ENCODE results near the gene EDA.
"Not testable (repeated sequence)": the region's sequence is repeated elsewhere in the genome, so short reads cannot be mapped to it uniquely, and the experiment has no call there.

The EDA gene

GRCh38 chrX:69844636-69845035 is 228.7 kb downstream of the EDA start:
- no peak overlapping the region for H3K9ac ChIP-seq (ENCODE audit: low read length)
- H3K9me3 ChIP-seq (ENCODE audit: control insufficient read depth, low read depth, low read length) = peaks cover 27% of the 10 kb centered on the region
- H3K4me3 ChIP-seq (ENCODE audit: low read length) = no peak overlapping the region
- H3K27me3 ChIP-seq (ENCODE audit: control insufficient read depth, insufficient read depth, low read length) = no peaks in the 10 kb centered on the region
- H3K27ac ChIP-seq (ENCODE audit: low read length) = no peak overlapping the region
- H3K36me3 ChIP-seq (ENCODE audit: control insufficient read depth, low read depth, low read length) = no peaks in the 10 kb centered on the region
- H3K4me1 ChIP-seq (ENCODE audit: control insufficient read depth, low read depth, low read length) = no peaks in the 10 kb centered on the region

- not testable (repeated sequence) for H3K27ac ChIP-seq (ENCODE audit: low read length)
Observed at GRCh38 chrX:69859999-69860398, 244.1 kb downstream of the EDA start.

GRCh38 chrX:69876221-69876620 is 260.3 kb downstream of the EDA start:
- H3K27ac ChIP-seq (ENCODE audit: low read length) = no peak overlapping the region
- no peak overlapping the region for H3K9ac ChIP-seq (ENCODE audit: low read length)
- H3K27me3 ChIP-seq (ENCODE audit: control insufficient read depth, insufficient read depth, low read length) = no peaks in the 10 kb centered on the region
- peaks cover 28% of the 10 kb centered on the region for H3K9me3 ChIP-seq (ENCODE audit: control insufficient read depth, low read depth, low read length)
- H3K36me3 ChIP-seq (ENCODE audit: control insufficient read depth, low read depth, low read length) = no peaks in the 10 kb centered on the region
- H3K4me3 ChIP-seq (ENCODE audit: low read length) = no peak overlapping the region
- no peaks in the 10 kb centered on the region for H3K4me1 ChIP-seq (ENCODE audit: control insufficient read depth, low read depth, low read length)

More at GRCh38 chrX:69859999-69860398, 244.1 kb downstream of the EDA start:
- not testable (repeated sequence) for H3K36me3 ChIP-seq (ENCODE audit: control insufficient read depth, low read depth, low read length); H3K4me3 ChIP-seq (ENCODE audit: low read length); H3K4me1 ChIP-seq (ENCODE audit: control insufficient read depth, low read depth, low read length); H3K9ac ChIP-seq (ENCODE audit: low read length); H3K27me3 ChIP-seq (ENCODE audit: control insufficient read depth, insufficient read depth, low read length)
- H3K9me3 ChIP-seq (ENCODE audit: control insufficient read depth, low read depth, low read length) = peaks cover 24% of the 10 kb centered on the region

DNA sequence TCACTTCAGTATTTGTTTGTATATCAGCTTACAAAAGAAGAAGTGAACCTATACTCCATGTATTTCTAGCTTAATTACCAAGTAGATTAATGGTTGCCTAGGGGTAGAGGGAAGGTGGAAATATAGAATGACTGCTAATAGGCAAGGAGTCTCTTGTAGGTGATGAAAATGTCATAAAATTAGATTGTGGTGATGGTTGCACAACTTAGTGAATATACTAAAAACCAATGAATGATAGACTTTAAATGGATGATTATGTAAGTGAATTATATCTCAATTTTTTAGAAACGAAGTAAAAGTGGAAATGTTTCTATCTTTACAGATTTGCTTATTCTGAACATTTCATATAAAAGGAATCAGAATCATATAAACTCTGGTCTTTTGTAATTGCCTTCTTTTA is 268.3 kb downstream of the EDA start:
- H3K36me3 ChIP-seq (ENCODE audit: control insufficient read depth, low read depth, low read length) = no peaks in the 10 kb centered on the region
- no peaks in the 10 kb centered on the region for H3K4me1 ChIP-seq (ENCODE audit: control insufficient read depth, low read depth, low read length)
- H3K27me3 ChIP-seq (ENCODE audit: control insufficient read depth, insufficient read depth, low read length) = no peaks in the 10 kb centered on the region
- H3K27ac ChIP-seq (ENCODE audit: low read length) = no peak overlapping the region
- no peak overlapping the region for H3K9ac ChIP-seq (ENCODE audit: low read length)
- no peak overlapping the region for H3K4me3 ChIP-seq (ENCODE audit: low read length)
- peaks cover 26% of the 10 kb centered on the region for H3K9me3 ChIP-seq (ENCODE audit: control insufficient read depth, low read depth, low read length)

- Histone ChIP-seq H3K9ac (ENCODE audit: low read length) (no peak overlapping the region), H3K27me3 (ENCODE audit: control insufficient read depth, insufficient read depth, low read length) (no peaks in the 10 kb centered on the region), H3K27ac (ENCODE audit: low read length) (no peak overlapping the region), H3K4me3 (ENCODE audit: low read length) (no peak overlapping the region), H3K36me3 (ENCODE audit: control insufficient read depth, low read depth, low read length) (no peaks in the 10 kb centered on the region), H3K4me1 (ENCODE audit: control insufficient read depth, low read depth, low read length) (no peaks in the 10 kb centered on the region), H3K9me3 (ENCODE audit: control insufficient read depth, low read depth, low read length) (peaks cover 7% of the 10 kb centered on the region)
Observed at GRCh38 chrX:69896046-69896445, 280.1 kb downstream of the EDA start.

GRCh38 chrX:69900491-69900890 is 284.6 kb downstream of the EDA start:
- Histone ChIP-seq H3K9ac (ENCODE audit: low read length) (no peak overlapping the region), H3K4me3 (ENCODE audit: low read length) (no peak overlapping the region), H3K27me3 (ENCODE audit: control insufficient read depth, insufficient read depth, low read length) (no peaks in the 10 kb centered on the region), H3K9me3 (ENCODE audit: control insufficient read depth, low read depth, low read length) (peaks cover 7% of the 10 kb centered on the region), H3K4me1 (ENCODE audit: control insufficient read depth, low read depth, low read length) (no peaks in the 10 kb centered on the region), H3K36me3 (ENCODE audit: control insufficient read depth, low read depth, low read length) (no peaks in the 10 kb centered on the region), H3K27ac (ENCODE audit: low read length) (no peak overlapping the region)

GRCh38 chrX:69906447-69906846 is 290.5 kb downstream of the EDA start:
- H3K9ac ChIP-seq (ENCODE audit: low read length) = no peak overlapping the region
- no peak overlapping the region for H3K4me3 ChIP-seq (ENCODE audit: low read length)
- no peaks in the 10 kb centered on the region for H3K27me3 ChIP-seq (ENCODE audit: control insufficient read depth, insufficient read depth, low read length)
- no peaks in the 10 kb centered on the region for H3K36me3 ChIP-seq (ENCODE audit: control insufficient read depth, low read depth, low read length)
- H3K27ac ChIP-seq (ENCODE audit: low read length) = no peak overlapping the region
- no peaks in the 10 kb centered on the region for H3K4me1 ChIP-seq (ENCODE audit: control insufficient read depth, low read depth, low read length)
- no peaks in the 10 kb centered on the region for H3K9me3 ChIP-seq (ENCODE audit: control insufficient read depth, low read depth, low read length)

DNA sequence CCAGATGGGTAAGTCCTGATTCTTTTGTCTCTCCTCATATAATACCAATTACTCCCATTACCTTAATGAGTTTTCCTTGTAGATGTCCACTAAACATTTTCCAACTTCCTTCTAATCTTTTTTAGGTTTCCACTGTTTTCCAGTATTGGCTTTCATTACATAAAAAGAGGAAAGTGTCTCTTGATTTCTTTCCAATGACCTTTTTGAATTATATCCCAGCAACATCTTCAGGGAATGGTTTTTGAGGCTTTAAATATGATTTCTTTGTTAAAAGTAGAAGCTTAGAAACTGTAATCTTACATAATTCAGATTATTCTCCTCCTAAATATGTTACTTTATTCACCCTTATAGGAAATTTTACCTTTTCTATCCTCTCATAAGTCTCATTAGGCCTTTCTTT is 298.9 kb downstream of the EDA start:
- Histone ChIP-seq H3K27me3 (ENCODE audit: control insufficient read depth, insufficient read depth, low read length) (no peaks in the 10 kb centered on the region), H3K36me3 (ENCODE audit: control insufficient read depth, low read depth, low read length) (no peaks in the 10 kb centered on the region), H3K4me1 (ENCODE audit: control insufficient read depth, low read depth, low read length) (peaks cover 3% of the 10 kb centered on the region), H3K27ac (ENCODE audit: low read length) (no peak overlapping the region), H3K9me3 (ENCODE audit: control insufficient read depth, low read depth, low read length) (peaks cover 23% of the 10 kb centered on the region), H3K4me3 (ENCODE audit: low read length) (no peak overlapping the region), H3K9ac (ENCODE audit: low read length) (no peak overlapping the region)

GRCh38 chrX:69919749-69920148 is 303.8 kb downstream of the EDA start:
- H3K27me3 ChIP-seq (ENCODE audit: control insufficient read depth, insufficient read depth, low read length) = no peaks in the 10 kb centered on the region
- peaks cover 3% of the 10 kb centered on the region for H3K4me1 ChIP-seq (ENCODE audit: control insufficient read depth, low read depth, low read length)
- H3K36me3 ChIP-seq (ENCODE audit: control insufficient read depth, low read depth, low read length) = no peaks in the 10 kb centered on the region
- H3K9me3 ChIP-seq (ENCODE audit: control insufficient read depth, low read depth, low read length) = peaks cover 6% of the 10 kb centered on the region
- no peak overlapping the region for H3K27ac ChIP-seq (ENCODE audit: low read length)
- no peak overlapping the region for H3K9ac ChIP-seq (ENCODE audit: low read length)
- no peak overlapping the region for H3K4me3 ChIP-seq (ENCODE audit: low read length)

GRCh38 chrX:69932323-69932722 is 316.4 kb downstream of the EDA start:
- Histone ChIP-seq H3K9ac (ENCODE audit: low read length) (no peak overlapping the region), H3K4me1 (ENCODE audit: control insufficient read depth, low read depth, low read length) (no peaks in the 10 kb centered on the region), H3K27me3 (ENCODE audit: control insufficient read depth, insufficient read depth, low read length) (no peaks in the 10 kb centered on the region), H3K9me3 (ENCODE audit: control insufficient read depth, low read depth, low read length) (peaks cover 16% of the 10 kb centered on the region), H3K27ac (ENCODE audit: low read length) (no peak overlapping the region), H3K4me3 (ENCODE audit: low read length) (no peak overlapping the region), H3K36me3 (ENCODE audit: control insufficient read depth, low read depth, low read length) (no peaks in the 10 kb centered on the region)

- peaks cover 12% of the 10 kb centered on the region for H3K9me3 ChIP-seq (ENCODE audit: control insufficient read depth, low read depth, low read length)
- H3K27ac ChIP-seq (ENCODE audit: low read length) = no peak overlapping the region
- no peaks in the 10 kb centered on the region for H3K27me3 ChIP-seq (ENCODE audit: control insufficient read depth, insufficient read depth, low read length)
Observed at GRCh38 chrX:69948276-69948797, 332.4 kb downstream of the EDA start.

GRCh38 chrX:69951753-69952152 is 335.8 kb downstream of the EDA start:
- no peak overlapping the region for H3K4me3 ChIP-seq (ENCODE audit: low read length)
- no peaks in the 10 kb centered on the region for H3K27me3 ChIP-seq (ENCODE audit: control insufficient read depth, insufficient read depth, low read length)
- H3K9ac ChIP-seq (ENCODE audit: low read length) = no peak overlapping the region
- no peaks in the 10 kb centered on the region for H3K36me3 ChIP-seq (ENCODE audit: control insufficient read depth, low read depth, low read length)
- no peaks in the 10 kb centered on the region for H3K4me1 ChIP-seq (ENCODE audit: control insufficient read depth, low read depth, low read length)
- H3K27ac ChIP-seq (ENCODE audit: low read length) = no peak overlapping the region
- peaks cover 12% of the 10 kb centered on the region for H3K9me3 ChIP-seq (ENCODE audit: control insufficient read depth, low read depth, low read length)

More at GRCh38 chrX:69948276-69948797, 332.4 kb downstream of the EDA start:
- Histone ChIP-seq H3K9ac (ENCODE audit: low read length) (no peak overlapping the region), H3K36me3 (ENCODE audit: control insufficient read depth, low read depth, low read length) (no peaks in the 10 kb centered on the region), H3K4me3 (ENCODE audit: low read length) (no peak overlapping the region), H3K4me1 (ENCODE audit: control insufficient read depth, low read depth, low read length) (no peaks in the 10 kb centered on the region)

Measured in iPS-18a (cell line).